NCI-H460 (cell line): ENCODE measurements around the gene RPS17. TPM values are rescaled to one million over a fixed set of nuclear protein-coding genes. Genes with fewer than 3 reads are reported as not detected.
"Not testable (repeated sequence)": the region's sequence is repeated elsewhere in the genome, so short reads cannot be mapped to it uniquely, and the experiment has no call there.

ENCODE experiments used
- DNase-seq: peaks from one replicate; pipeline ENCODE4 v3.0.0-alpha.2; 2016; ENCODE audit warnings: low read depth; ENCODE audit errors: extremely low read depth
- total RNA-seq: library from RNA; depleted of rRNA; stranded (reverse); fragments of >200 nt; shearing (Covaris generic); gene quantifications from 2 replicates; pipeline ENCODE4 v1.2.3, GENCODE V29; 2014; rRNA removed

Gene RPS17
- total RNA-seq, 1 experiment from 2014 or later, result 5,598 TPM

DNA sequence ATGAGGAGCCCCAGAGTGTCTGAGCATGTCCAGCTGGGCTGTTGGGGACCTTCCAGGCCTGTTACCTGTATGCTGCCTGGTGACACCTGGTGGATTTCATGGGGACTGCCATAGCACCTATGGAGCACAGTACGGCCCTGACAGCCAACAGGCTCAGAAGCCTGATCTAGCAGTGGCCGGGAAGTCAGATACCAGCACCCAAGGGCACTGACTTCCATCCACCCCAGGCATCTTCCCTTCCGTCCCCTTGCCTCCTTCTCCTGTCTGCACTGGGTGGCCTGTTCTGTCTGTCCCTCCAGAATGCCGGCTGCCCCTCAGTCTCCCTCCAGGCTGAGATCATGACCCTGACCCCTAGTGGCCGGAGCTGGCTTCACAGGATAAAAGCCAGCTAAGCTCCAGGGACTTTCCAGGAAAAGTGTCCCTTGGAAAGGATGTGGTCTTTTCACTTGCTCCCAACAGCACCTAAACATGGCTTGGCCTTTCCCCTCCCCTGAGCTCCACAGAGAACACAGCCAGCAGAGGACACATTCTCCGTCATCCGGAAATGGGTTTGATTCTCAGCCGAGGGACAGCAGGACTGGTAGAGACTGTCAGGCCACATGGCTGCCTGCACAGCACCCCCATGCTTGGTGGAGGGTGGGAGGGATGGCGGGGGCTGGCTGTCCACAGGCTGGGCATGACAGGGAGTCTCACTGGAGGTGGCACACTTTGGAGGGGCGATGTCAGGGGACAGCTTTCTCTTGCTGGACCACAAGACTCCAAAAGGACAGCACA lies 9.5 kb downstream of the RPS17 start:
- DNase-seq, result peak; percentile 58

DNA sequence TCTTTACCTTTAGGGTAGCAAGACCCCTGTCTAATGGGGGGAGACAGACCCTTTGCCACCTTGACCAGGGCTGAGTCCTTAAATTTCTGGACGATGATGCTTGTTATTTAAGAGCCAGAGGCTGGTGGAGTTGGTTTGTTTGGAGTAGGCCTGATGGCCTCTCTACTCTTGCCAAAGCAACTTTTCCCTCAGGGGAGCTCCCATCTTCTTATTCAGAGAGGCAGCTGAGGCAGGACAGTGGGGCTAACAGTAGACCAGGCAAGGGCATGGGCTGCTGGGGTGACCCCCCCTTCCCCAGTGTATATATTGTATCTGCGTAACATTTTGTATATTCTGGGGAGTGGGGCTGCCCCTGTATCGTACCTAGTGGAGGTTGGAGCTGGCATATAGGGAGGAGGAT lies 10.3 kb downstream of the RPS17 start:
- no peak for DNase-seq

DNA sequence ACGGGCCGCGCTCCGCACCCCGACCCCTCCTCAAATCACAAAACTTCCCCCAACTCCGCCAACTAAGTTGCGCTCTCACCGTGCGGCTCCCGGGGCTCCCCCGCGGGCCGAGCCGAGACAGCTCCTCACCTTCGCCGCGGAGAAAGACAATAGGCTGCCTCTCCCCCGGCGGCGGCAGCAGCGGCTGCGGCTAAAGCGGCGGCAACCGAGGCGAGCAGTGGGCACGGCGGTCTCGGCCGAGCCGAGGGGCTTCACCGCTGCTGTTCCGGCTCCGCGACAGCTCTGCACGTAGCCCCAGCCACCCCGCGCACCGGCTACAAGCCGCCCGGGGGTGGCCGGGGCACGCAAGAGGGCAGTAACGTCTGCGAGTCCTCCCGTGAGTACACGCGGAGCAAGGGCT lies 26.7 kb downstream of the RPS17 start:
- not testable (repeated sequence) for DNase-seq

DNA sequence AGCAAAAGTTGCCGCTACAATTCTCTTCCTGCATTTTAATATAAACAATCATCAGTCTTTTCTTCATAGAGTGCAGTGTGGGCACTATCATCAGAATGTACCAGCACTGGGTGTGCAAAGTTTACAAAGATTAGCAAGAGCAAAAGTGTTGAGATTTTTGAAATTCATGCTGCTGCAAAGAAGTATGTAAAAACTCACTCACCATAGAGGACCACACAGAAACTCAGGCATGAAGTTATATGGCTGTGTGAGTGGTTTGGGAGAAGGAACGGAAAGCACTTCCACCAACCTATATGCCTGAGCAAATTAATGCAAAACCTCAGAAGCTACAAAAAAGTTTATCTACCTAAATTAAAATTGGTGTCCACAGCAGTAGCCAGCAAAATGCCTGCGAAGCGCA lies 32.6 kb downstream of the RPS17 start:
- DNase-seq, result not testable (repeated sequence)

DNA sequence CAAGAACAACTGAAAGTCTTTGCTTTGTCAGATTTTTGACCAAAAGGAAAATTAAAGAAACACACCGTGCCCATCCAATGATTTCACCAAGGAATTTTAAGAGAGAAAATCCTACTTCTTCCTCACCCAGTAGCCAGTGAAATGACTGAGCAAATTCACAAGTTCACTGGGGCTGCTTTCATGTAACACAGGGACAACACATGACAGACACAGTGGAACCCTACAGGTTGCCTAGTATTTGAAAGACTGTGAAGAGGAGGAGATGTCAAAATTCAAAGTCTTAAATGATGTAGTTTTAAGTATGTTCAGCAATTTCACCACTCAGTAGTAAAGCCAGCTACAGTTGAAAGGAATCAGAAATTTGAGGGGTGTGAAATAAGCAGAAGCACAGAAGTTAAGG lies 33.2 kb downstream of the RPS17 start:
- DNase-seq, result not testable (repeated sequence)

DNA sequence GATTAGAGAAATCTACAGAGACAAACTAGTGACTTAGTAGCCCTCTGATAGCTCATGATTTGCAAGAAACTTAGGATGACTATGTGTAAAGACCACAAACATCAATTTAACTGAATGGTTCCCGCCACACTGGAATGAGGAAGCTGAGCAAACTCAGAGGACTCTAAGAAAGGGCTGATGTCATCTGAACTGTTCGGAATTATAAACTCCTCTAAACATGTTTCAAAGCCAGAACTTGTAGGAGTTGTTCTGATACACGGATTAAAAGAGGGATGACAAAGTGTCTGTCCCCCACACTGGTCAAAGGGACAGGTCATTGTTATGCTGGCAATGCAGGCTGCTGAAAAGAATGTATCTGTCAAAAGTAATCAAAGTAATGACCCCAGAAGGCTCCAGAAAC lies 34.4 kb downstream of the RPS17 start:
- DNase-seq, result not testable (repeated sequence)

DNA sequence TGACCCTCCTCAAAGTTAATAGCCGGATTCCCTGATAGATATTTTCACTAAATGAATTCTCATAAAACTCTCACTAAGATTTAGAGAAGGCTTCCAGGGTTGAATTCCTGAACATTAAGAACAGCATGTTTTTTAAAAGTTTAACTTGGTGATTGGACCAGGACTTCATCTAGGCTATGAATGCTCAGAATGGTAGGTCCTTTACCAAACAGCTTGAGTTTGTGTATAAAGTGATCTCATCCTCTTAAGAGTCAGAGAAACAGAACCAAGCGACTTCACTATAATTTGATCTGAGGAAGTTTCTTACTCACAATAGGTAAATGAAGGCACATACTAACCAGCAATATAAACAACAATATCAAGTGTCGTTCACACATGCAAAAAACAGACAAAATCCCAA lies 36.2 kb downstream of the RPS17 start:
- not testable (repeated sequence) for DNase-seq

DNA sequence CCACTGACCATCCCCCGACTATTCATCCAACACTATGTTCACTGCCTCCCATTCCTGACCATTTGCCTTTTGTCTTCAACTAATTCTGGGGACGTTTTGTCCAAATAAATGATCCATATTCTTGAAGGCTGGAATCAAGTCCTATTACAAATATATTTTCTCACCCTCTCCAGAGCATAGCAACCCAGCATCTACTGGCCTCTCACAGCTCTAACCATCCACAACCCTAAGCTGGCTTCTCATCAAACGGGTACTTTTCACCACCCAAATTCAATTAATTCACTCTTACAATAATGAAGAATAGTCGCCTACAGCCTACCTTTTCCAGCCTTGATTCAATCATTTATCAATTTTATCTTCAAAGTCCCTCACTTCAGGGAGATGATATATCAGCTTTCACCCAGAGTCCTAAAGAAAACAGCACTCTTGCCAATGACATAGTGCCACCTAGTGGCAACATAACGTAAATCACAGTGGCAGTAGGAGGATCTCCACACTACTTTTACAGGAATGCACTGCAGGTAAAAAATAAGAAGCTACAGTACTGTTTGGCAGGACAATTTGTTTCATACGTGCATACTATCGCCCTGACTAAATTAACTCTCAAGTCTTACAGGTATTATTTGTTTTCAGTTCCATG lies 37.4 kb downstream of the RPS17 start:
- DNase-seq, result not testable (repeated sequence)

DNA sequence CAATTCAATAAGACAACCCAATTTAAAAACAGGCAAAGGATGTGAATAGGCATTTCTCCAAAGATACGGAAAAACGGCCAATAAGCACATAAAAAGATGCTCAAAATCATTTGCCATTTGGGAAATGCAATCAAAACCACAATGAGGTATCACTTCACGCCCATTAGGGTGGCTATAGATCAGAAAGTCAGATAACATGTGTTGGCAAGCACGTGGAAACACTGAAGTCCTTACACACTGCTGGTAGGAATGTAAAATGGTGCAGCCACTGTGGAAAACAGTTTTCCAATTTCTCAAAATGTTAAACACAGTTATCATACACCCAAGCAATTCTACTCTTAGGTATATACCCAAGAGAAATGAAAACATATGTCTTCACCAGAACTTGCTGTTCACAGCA lies 39.5 kb downstream of the RPS17 start:
- DNase-seq, result not testable (repeated sequence)

DNA sequence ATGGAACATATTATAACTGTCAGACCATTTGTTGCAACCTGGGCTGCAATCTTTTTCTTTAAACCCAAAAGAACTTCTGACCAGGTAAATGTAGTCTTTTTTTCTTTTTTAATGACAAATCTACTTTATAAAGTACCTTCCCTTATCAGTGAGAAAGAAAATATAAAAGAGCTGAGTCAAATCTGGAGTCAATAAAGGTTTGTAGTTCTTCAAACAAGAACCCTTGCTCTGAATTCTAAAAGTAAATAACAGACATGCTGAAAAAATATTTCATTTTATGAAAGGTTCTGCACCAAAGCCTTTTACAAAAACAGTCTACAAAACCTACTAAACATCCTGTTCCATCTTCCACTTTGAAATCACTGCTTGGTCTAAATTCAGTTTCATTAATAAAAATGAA lies 42.3 kb downstream of the RPS17 start:
- DNase-seq, result not testable (repeated sequence)

DNA sequence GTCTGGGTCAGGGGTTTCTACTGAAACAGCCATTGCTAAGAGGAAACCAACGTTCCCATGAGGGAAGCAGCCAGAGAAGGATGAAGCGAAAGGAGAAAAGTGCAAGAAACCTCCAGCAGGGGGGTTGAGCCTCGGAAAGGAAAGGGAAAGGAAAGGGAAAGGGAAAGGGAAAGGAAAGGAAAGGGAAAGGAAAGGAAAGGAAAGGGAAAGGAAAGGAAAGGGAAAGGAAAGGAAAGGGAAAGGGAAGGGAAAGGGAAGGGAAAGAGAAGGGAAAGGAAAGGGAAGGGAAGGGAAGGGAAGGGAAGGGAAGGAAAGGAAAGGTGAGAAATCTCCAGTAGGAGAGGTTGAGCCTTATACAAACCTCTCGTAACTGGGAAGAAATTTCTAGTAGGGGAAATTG lies 52.0 kb downstream of the RPS17 start:
- not testable (repeated sequence) for DNase-seq

DNA sequence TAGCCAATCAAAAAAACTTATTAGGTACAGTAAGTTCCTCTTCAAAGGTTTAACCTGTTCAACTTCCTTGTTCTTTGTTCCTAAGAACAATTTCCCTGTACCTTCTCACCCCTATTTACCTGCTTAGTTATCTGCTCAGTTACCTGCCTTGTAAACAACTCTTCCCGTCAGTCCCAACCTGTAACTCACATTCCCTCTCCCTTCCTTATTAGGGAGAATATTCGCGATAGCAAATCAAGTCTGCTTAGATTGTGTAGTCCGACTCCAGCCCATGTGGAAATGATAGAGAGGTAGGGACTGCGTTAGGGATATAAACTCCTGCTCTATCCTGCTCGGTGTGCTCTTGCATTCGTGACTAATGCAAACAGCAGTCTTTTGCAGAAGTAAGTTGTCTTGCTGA lies 53.2 kb downstream of the RPS17 start:
- not testable (repeated sequence) for DNase-seq

Other genes starting within 250 kb of the RPS17 start
- 0.75 and 2.2 TPM in 2 replicates for gene GOLGA6L10, start 191.0 kb downstream of the RPS17 start, total RNA-seq
- 3.8 and 5.4 TPM in 2 replicates for gene GOLGA6L9, start 110.6 kb downstream of the RPS17 start, total RNA-seq
- gene CPEB1, start 106.9 kb upstream of the RPS17 start, total RNA-seq, result 1.6 and 2.2 TPM in 2 replicates
- gene AP3B2, start 169.4 kb upstream of the RPS17 start, total RNA-seq, result 0.89 and 1.1 TPM in 2 replicates